WTC11 (cell line): ENCODE results near the gene DOCK1. TPM values are rescaled to one million over a fixed set of nuclear protein-coding genes. Genes with fewer than 3 reads are reported as not detected.
"Not testable (repeated sequence)": the region's sequence is repeated elsewhere in the genome, so short reads cannot be mapped to it uniquely, and the experiment has no call there.

Experiments used
- ATAC-seq: fragments of 200-7000 bp; cut with Tn5 transposase; 2 replicates; pipeline ENCODE4 v1.10.0; 2021; ENCODE audit warnings: mild to moderate bottlenecking, moderate library complexity
- CTCF ChIA-PET: fragments of 300-600 bp; sonication (Branson Sonifier 250); formaldehyde crosslinking; loops from one replicate; lab custom pipeline; 2021; ENCODE audit warnings: antibody characterized with exemption; lab: Charles Lee
- POLR2A ChIA-PET: fragments of 350-600 bp; sonication (Branson Sonifier 250); formaldehyde crosslinking; loops from one replicate; lab custom pipeline; 2021; ENCODE audit warnings: antibody characterized with exemption; lab: Charles Lee
- DNase-seq: peaks from one replicate; pipeline ENCODE4 v3.0.0; 2021; ENCODE audit warnings: low spot score
- H3K27ac Mint-ChIP-seq: 2 replicates; pipeline ENCODE4 v1.8.0; 2021; ENCODE audit warnings: mixed read lengths
- H3K27me3 Mint-ChIP-seq: 2 replicates; pipeline ENCODE4 v1.8.0; 2021; ENCODE audit warnings: low read depth, mild to moderate bottlenecking, moderate library complexity, mixed read lengths
- H3K36me3 Mint-ChIP-seq: 2 replicates; pipeline ENCODE4 v1.8.0; 2021; ENCODE audit warnings: mixed read lengths
- H3K4me1 Mint-ChIP-seq: 2 replicates; pipeline ENCODE4 v1.8.0; 2022; ENCODE audit warnings: mixed read lengths
- H3K4me3 Mint-ChIP-seq: 2 replicates; pipeline ENCODE4 v1.8.0; 2021; ENCODE audit warnings: mild to moderate bottlenecking, moderate library complexity, mixed read lengths
- H3K9me3 Mint-ChIP-seq: 2 replicates; pipeline ENCODE4 v1.8.0; 2021; ENCODE audit warnings: mixed read lengths
- GRHL2 ChIP-seq: fragments of 250-450 bp; sonication (Bioruptor Pico); IDR thresholded peaks from 2 replicates; pipeline ENCODE4 v1.8.0; 2022; ENCODE audit warnings: mild to moderate bottlenecking, moderate library complexity; ENCODE audit not compliant: insufficient replicate concordance, severe bottlenecking
- GTF2I ChIP-seq: fragments of 250-450 bp; sonication (Bioruptor Pico); conservative IDR thresholded peaks from 2 replicates; pipeline ENCODE4 v1.4.0; 2021; ENCODE audit warnings: mild to moderate bottlenecking
- HMGA2 ChIP-seq: fragments of 250-450 bp; sonication (Bioruptor Pico); IDR thresholded peaks from 2 replicates; pipeline ENCODE4 v1.4.0; 2021; ENCODE audit warnings: mild to moderate bottlenecking, moderate library complexity
- JAZF1 ChIP-seq: fragments of 250-450 bp; sonication (Bioruptor Pico); IDR thresholded peaks from 2 replicates; pipeline ENCODE4 v1.9.0; 2021; ENCODE audit warnings: moderate library complexity, mild to moderate bottlenecking, inconsistent platforms
- KAT7 ChIP-seq: sonication (generic); formaldehyde crosslinking; IDR thresholded peaks from 2 replicates; pipeline ENCODE4 v1.8.1; 2023; ENCODE audit warnings: missing genetic modification reagents, mild to moderate bottlenecking, borderline replicate concordance
- MYBL2 ChIP-seq: sonication (generic); formaldehyde crosslinking; IDR thresholded peaks from 2 replicates; pipeline ENCODE4 v1.8.1; 2023; ENCODE audit warnings: mild to moderate bottlenecking, moderate library complexity, missing genetic modification reagents
- NR2C2 ChIP-seq: sonication (generic); formaldehyde crosslinking; IDR thresholded peaks from 2 replicates; pipeline ENCODE4 v1.8.0; 2022; ENCODE audit warnings: mild to moderate bottlenecking, missing genetic modification reagents
- RORB ChIP-seq: fragments of 250-450 bp; sonication (Bioruptor Pico); IDR thresholded peaks from 2 replicates; pipeline ENCODE4 v1.9.0; 2021; ENCODE audit warnings: mild to moderate bottlenecking
- SMAD3 ChIP-seq: sonication (generic); formaldehyde crosslinking; IDR thresholded peaks from 2 replicates; pipeline ENCODE4 v1.8.0; 2022; ENCODE audit warnings: missing genetic modification reagents, mild to moderate bottlenecking, borderline replicate concordance
- TEAD4 ChIP-seq: sonication (generic); formaldehyde crosslinking; IDR thresholded peaks from 2 replicates; pipeline ENCODE4 v1.8.0; 2022; ENCODE audit warnings: mild to moderate bottlenecking, missing genetic modification reagents
- TP53 ChIP-seq: sonication (generic); formaldehyde crosslinking; IDR thresholded peaks from 2 replicates; pipeline ENCODE4 v1.8.1; 2023; ENCODE audit warnings: mild to moderate bottlenecking, missing genetic modification reagents
- ZNF232 ChIP-seq: sonication (generic); formaldehyde crosslinking; IDR thresholded peaks from 2 replicates; pipeline ENCODE4 v1.8.0; 2022; ENCODE audit warnings: mild to moderate bottlenecking, missing genetic modification reagents
- total RNA-seq: library from RNA; stranded (reverse); gene quantifications from 3 replicates; pipeline ENCODE4 v1.2.3, GENCODE V29; 2021
- TF ChIP-seq, protein P1 (sequence below): fragments of 200-600 bp; IDR thresholded peaks from 2 replicates; pipeline ENCODE4 v1.8.0; 2022; ENCODE audit warnings: antibody characterized with exemption
- TF ChIP-seq, protein P2 (sequence below): sonication (generic); formaldehyde crosslinking; IDR thresholded peaks from 2 replicates; pipeline ENCODE4 v1.8.1; 2023; ENCODE audit warnings: mild to moderate bottlenecking, missing genetic modification reagents, moderate library complexity
- TF ChIP-seq, protein P3 (sequence below): sonication (generic); formaldehyde crosslinking; IDR thresholded peaks from 2 replicates; pipeline ENCODE4 v1.8.0; 2022; ENCODE audit warnings: mild to moderate bottlenecking, missing genetic modification reagents
- TF ChIP-seq, protein P4 (sequence below): sonication (generic); formaldehyde crosslinking; IDR thresholded peaks from 2 replicates; pipeline ENCODE4 v1.8.0; 2023; ENCODE audit warnings: mild to moderate bottlenecking, missing genetic modification reagents
- TF ChIP-seq, protein P5 (sequence below): sonication (generic); formaldehyde crosslinking; IDR thresholded peaks from 2 replicates; pipeline ENCODE4 v1.8.0; 2022; ENCODE audit warnings: mild to moderate bottlenecking, missing genetic modification reagents
- TF ChIP-seq, protein P6 (sequence below): sonication (generic); formaldehyde crosslinking; IDR thresholded peaks from 2 replicates; pipeline ENCODE4 v1.8.1; 2023; ENCODE audit warnings: mild to moderate bottlenecking, moderate library complexity, missing genetic modification reagents

The DOCK1 gene
- total RNA-seq, 1 experiment from 2014 or later = 52.1 TPM

DNA sequence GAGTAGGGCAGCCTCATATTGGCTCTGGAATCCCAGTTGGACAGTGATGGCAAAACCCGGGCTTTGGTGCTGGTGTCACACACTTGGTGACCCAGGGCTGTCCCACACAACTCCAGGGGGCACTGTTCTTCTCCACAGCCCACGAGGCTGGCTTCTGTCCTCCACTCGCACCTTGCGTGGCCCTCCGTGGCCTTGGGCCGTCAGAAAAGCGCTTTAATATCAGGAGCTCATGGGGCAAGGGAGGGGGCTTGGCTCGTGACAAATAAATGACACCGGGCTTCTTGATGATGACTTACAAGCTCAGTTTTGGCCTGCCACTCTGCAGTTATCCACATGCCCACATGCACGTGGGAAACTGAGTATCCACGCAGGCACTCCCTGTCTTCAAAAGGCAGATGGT lies 8.1 kb downstream of the DOCK1 start:
- Mint-ChIP-seq H3K4me3 (no peak overlapping the region), H3K9me3 (0 out of 2 replicates have a peak, but pooled peaks cover 4% of the 10 kb centered on the region), H3K27me3 (no peaks in the 10 kb centered on the region), H3K4me1 (peaks cover 35% of the 10 kb centered on the region), H3K27ac (no peak overlapping the region), H3K36me3 (peaks cover 7% of the 10 kb centered on the region; the same call in 1 of the 2 replicates)
- POLR2A ChIA-PET = no interaction called here
- DNase-seq (no peak), ATAC-seq (no peak)
- TF ChIP-seq NR2C2 (CRISPR knock-in tag) (no peak), SMAD3 (CRISPR knock-in tag) (no peak), HMGA2 (CRISPR knock-in tag) (no peak)
- CTCF ChIA-PET = no interaction called here

DNA sequence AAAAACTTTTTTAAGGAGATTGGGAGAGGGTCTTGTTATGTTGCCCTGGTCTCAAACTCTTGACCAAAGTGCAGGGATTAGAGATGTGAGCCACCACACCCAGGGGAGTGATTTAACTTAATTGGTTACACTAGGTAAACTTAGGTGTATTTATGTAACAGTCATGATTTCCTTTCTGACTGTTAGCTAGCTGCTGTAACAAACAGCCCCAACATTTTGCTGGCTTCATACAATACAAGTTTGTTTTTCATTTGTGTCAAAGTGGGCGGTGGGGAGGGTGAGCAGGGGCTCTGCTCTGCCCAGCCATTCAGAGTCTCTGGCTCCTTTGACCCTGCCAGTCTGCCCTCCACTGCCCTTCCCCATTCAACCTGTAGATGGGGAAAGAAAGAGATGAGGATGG lies 9.3 kb downstream of the DOCK1 start:
- CTCF ChIA-PET = interaction anchor here (0.5 kb wide), 1 partner anchor 42 kb away, joined by 3 read pairs; no protein-coding TSS in a partner anchor
- Mint-ChIP-seq H3K36me3 (peaks cover 7% of the 10 kb centered on the region; the same call in 1 of the 2 replicates), H3K4me3 (no peak overlapping the region)
- no peak for DNase-seq
- TF ChIP-seq, protein P1, sequence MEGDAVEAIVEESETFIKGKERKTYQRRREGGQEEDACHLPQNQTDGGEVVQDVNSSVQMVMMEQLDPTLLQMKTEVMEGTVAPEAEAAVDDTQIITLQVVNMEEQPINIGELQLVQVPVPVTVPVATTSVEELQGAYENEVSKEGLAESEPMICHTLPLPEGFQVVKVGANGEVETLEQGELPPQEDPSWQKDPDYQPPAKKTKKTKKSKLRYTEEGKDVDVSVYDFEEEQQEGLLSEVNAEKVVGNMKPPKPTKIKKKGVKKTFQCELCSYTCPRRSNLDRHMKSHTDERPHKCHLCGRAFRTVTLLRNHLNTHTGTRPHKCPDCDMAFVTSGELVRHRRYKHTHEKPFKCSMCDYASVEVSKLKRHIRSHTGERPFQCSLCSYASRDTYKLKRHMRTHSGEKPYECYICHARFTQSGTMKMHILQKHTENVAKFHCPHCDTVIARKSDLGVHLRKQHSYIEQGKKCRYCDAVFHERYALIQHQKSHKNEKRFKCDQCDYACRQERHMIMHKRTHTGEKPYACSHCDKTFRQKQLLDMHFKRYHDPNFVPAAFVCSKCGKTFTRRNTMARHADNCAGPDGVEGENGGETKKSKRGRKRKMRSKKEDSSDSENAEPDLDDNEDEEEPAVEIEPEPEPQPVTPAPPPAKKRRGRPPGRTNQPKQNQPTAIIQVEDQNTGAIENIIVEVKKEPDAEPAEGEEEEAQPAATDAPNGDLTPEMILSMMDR = no peak
- TF ChIP-seq, protein P2, sequence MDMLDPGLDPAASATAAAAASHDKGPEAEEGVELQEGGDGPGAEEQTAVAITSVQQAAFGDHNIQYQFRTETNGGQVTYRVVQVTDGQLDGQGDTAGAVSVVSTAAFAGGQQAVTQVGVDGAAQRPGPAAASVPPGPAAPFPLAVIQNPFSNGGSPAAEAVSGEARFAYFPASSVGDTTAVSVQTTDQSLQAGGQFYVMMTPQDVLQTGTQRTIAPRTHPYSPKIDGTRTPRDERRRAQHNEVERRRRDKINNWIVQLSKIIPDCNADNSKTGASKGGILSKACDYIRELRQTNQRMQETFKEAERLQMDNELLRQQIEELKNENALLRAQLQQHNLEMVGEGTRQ = no peak
- TF ChIP-seq, protein P3, sequence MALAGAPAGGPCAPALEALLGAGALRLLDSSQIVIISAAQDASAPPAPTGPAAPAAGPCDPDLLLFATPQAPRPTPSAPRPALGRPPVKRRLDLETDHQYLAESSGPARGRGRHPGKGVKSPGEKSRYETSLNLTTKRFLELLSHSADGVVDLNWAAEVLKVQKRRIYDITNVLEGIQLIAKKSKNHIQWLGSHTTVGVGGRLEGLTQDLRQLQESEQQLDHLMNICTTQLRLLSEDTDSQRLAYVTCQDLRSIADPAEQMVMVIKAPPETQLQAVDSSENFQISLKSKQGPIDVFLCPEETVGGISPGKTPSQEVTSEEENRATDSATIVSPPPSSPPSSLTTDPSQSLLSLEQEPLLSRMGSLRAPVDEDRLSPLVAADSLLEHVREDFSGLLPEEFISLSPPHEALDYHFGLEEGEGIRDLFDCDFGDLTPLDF (CRISPR knock-in tag) = no peak
- no peak for TF ChIP-seq TEAD4 (CRISPR knock-in tag)
- no peak for TF ChIP-seq TP53 (CRISPR knock-in tag)
- TF ChIP-seq KAT7 = no peak
- TF ChIP-seq, protein P4, sequence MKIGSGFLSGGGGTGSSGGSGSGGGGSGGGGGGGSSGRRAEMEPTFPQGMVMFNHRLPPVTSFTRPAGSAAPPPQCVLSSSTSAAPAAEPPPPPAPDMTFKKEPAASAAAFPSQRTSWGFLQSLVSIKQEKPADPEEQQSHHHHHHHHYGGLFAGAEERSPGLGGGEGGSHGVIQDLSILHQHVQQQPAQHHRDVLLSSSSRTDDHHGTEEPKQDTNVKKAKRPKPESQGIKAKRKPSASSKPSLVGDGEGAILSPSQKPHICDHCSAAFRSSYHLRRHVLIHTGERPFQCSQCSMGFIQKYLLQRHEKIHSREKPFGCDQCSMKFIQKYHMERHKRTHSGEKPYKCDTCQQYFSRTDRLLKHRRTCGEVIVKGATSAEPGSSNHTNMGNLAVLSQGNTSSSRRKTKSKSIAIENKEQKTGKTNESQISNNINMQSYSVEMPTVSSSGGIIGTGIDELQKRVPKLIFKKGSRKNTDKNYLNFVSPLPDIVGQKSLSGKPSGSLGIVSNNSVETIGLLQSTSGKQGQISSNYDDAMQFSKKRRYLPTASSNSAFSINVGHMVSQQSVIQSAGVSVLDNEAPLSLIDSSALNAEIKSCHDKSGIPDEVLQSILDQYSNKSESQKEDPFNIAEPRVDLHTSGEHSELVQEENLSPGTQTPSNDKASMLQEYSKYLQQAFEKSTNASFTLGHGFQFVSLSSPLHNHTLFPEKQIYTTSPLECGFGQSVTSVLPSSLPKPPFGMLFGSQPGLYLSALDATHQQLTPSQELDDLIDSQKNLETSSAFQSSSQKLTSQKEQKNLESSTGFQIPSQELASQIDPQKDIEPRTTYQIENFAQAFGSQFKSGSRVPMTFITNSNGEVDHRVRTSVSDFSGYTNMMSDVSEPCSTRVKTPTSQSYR (CRISPR knock-in tag) = no peak
- no peak for TF ChIP-seq ZNF232 (CRISPR knock-in tag)
- TF ChIP-seq GRHL2 = no peak
- TF ChIP-seq, protein P5, sequence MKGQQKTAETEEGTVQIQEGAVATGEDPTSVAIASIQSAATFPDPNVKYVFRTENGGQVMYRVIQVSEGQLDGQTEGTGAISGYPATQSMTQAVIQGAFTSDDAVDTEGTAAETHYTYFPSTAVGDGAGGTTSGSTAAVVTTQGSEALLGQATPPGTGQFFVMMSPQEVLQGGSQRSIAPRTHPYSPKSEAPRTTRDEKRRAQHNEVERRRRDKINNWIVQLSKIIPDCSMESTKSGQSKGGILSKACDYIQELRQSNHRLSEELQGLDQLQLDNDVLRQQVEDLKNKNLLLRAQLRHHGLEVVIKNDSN (CRISPR knock-in tag) = no peak
- TF ChIP-seq MYBL2 = no peak
- no peak for TF ChIP-seq RORB (CRISPR knock-in tag)
- no peak for TF ChIP-seq HMGA2 (CRISPR knock-in tag)
- TF ChIP-seq JAZF1 (CRISPR knock-in tag) = no peak
- TF ChIP-seq, protein P6, sequence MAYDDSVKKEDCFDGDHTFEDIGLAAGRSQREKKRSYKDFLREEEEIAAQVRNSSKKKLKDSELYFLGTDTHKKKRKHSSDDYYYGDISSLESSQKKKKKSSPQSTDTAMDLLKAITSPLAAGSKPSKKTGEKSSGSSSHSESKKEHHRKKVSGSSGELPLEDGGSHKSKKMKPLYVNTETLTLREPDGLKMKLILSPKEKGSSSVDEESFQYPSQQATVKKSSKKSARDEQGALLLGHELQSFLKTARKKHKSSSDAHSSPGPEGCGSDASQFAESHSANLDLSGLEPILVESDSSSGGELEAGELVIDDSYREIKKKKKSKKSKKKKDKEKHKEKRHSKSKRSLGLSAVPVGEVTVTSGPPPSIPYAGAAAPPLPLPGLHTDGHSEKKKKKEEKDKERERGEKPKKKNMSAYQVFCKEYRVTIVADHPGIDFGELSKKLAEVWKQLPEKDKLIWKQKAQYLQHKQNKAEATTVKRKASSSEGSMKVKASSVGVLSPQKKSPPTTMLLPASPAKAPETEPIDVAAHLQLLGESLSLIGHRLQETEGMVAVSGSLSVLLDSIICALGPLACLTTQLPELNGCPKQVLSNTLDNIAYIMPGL (CRISPR knock-in tag) = no peak
- TF ChIP-seq GTF2I = no peak
- TF ChIP-seq, all 79 proteins: peak for 0
- H3K27ac Mint-ChIP-seq = no peak overlapping the region
- ATAC-seq = peak; percentile 50; the same call in 1 of the 2 replicates
- H3K4me1 Mint-ChIP-seq = peaks cover 26% of the 10 kb centered on the region
- no peaks in the 10 kb centered on the region for H3K27me3 Mint-ChIP-seq
- POLR2A ChIA-PET = no interaction called here
- H3K9me3 Mint-ChIP-seq = 0 out of 2 replicates have a peak, but pooled peaks cover 4% of the 10 kb centered on the region

DNA sequence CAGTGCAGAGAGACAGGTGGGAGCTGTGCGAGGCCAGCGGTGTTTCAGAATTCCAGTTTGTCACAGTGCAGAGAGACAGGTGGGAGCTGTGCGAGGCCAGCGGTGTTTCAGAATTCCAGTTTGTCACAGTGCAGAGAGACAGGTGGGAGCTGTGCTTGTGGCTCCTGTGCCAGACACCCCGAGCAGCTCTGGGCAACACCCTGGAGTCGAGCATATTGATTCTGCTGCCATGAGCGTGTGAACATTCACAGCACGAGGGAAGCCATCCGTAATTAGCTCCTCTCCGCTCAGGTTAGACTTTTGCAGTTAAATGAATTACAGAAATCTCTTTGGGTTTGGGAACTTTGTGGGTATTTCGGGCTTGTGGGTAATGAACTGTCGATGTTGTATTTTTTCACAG lies 11.7 kb downstream of the DOCK1 start:
- CTCF ChIA-PET, H3K27me3 Mint-ChIP-seq, H3K4me1 Mint-ChIP-seq, H3K4me3 Mint-ChIP-seq, ATAC-seq, DNase-seq, POLR2A ChIA-PET: not testable (repeated sequence)
- peaks cover 20% of the 10 kb centered on the region for H3K36me3 Mint-ChIP-seq
- H3K9me3 Mint-ChIP-seq = peaks cover 13% of the 10 kb centered on the region
- 0 out of 2 replicates have a peak overlapping the region, but pooled peaks have one; percentile 60 for H3K27ac Mint-ChIP-seq
